Activated CD8-positive, alpha-beta memory T cell treated with anti-CD3 and anti-CD28 coated beads, Interleukin-2, amount 50 U/mL, for 1 hour (primary cell): ENCODE results near the gene PARM1.

ENCODE experiments used
- DNase-seq: peaks from one replicate; pipeline ENCODE4 v3.0.0-alpha.2; 2020; ENCODE audit errors: extremely low read depth

The PARM1 gene

DNA sequence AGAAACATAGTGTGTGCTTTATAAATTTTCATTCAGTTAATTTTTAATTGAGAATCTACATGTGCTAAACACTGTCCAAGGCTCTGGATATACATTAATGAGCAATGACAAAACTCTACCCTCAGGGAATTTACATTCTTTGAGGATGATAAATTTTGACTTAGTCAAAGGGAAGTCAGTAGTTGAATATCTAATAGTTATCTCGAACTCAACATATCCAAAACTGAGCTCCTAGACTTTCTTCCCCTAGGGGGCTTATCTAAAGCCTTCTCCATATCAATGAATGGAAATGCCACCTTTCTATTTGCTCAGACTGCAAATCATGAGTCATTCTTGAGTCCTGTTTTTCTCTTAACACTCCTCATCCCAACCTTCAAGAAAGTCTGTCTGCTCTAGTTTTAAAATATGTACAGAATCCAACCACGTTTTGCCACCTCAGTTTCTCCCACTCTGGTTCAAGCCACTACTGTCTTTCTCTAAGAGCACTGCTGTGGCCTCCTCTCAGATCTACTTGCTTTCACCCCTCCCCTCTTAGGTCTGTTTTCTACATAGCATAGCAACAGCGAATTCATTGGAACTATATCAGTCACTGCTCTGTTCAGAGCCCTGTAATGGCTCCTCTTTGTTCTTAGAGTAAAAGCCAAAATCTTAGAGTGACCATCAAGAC lies 9.5 kb downstream of the PARM1 start:
- no peak for DNase-seq

GRCh38 chr4:74942918-74943253 lies 10.0 kb downstream of the PARM1 start:
- no peak for DNase-seq

DNA sequence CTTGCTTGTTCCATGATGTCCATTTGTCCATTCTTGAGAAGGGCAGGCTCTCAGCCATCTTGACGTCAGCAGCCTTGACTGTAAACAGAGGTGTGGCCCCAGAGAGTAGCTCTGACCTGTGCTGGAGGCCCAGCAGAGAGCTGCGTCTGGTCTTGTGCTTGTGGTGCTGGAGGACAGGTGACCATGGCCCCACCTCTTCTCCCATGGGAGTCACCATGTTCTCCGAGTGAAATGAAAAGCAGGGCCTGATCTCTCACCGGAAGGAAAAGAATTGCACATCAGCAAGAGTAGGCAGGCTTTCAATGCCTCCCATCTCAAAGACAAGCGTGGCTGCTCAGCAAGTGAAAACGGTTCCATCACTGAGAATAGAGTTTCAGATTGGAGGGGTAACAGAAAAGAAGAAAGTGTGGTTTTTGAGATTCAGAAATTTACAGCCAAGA lies 11.5 kb downstream of the PARM1 start:
- no peak for DNase-seq

DNA sequence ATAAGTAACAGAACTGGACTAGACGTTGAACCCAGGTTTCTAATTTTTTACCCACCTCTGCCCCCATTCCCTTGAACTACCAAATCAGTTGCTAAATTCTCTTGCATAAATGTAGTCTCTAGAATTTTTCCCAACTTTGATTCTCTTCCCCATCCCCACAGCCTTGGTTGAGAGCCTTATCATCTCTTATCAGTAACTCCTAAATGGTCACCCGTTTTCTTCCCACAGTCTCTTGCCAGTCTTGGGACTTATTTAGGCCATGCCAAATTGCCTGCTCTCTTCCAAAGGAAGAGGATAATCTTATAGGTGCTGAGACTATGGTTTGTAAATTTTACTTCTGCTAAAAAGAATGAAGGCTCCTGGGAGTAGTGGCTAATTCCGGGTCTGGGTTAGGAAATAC lies 13.3 kb downstream of the PARM1 start:
- DNase-seq, result no peak

- no peak for DNase-seq
These were observed 14.9 kb downstream of the PARM1 start for GRCh38 chr4:74947798-74948197.

GRCh38 chr4:74948236-74948635 lies 15.3 kb downstream of the PARM1 start:
- no peak for DNase-seq

DNA sequence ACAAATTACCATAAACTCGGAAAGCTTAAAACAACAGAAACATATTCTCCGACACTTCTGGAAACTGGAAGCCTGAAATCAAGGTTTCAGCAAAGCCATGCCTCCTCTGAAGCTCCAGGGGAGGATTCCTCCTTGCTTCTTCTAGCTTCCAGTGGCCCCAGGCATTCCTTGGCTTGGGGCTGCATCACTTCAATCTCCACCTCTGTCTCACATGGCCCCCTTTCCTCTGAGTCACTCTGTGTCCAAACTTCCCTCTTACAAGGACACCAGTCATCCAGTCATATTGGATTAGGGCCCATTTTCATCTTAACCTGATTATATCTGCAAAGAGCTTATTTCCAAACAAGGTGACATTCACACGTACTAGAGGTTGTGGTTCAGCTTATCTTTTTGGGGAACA lies 17.3 kb downstream of the PARM1 start:
- DNase-seq, result no peak

GRCh38 chr4:74950882-74951281 lies 18.0 kb downstream of the PARM1 start:
- no peak for DNase-seq

DNA sequence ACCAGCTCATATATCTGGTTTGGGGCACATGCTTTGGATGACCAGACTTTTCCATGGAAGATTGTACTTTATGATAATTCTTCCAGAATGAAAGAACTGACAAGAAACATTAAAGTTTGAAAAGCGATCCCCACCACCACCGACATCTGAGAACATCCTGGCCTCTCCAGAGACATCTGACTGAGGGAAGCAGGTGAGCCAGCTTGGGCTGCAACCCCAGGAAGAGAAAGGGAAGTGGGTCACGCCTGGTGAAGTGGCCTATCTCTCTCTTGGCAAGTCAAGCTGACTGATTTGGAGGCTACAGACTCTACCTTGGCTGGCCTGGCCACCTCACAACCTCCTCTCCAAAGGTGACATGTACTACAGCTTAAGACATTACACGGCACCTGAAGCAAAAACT lies 20.7 kb downstream of the PARM1 start:
- no peak for DNase-seq

DNA sequence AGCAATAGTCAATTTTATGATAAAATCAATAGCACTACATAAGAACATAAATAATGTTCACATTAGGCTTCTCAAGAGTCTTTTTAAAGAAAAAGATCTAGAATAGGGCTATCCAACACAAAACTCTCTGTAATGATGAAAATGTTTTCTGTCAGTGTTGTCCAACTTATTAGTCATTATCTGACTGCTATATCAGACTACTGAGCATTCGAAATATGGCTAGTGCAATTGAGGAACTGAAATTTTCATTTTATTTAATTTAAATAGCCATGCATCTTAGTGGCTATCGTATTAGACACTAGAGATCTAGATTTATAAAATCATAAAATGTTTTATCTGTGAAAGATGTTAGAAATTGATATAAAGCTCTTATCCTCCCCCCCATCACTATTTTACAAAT lies 26.0 kb downstream of the PARM1 start:
- DNase-seq, result no peak

DNA sequence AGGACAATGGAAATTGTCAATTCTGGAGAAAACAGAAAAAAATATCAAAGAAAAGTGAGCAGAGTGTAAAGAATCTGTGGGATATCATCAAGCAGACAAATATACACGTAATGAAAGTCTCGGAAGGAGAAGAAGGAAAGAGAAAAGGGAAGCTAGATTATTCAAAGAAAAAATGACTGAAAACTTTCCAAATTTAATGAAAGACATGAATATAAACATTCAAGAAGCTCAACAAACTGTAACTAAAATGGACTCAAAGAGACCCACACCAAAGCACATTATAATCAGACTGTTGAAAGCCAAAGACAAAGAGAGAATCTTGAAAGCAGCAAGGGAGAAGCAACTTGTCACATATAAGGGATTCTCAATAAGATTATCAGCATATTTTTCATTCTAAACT lies 28.3 kb downstream of the PARM1 start:
- no peak for DNase-seq

DNA sequence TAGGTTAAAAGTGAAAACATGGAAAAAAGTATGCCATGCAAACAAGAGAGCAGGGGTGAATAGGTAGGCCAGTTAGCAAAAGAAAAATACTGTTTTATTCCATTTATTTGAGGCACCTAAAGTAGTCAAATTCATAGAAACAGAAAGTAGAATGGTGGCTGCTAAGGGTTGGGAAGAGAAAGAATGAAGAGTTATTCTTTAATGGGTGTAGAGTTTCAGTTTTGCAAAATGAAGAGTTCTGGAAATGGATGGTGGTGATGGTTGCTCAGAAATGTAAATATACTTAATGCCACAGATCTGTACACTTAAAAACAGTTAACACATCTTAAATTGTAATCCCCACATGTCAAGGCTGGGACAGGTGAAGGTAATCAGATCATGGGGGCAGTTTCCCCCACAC lies 29.7 kb downstream of the PARM1 start:
- DNase-seq, result no peak

- DNase-seq, result no peak
These were observed 31.4 kb downstream of the PARM1 start for GRCh38 chr4:74964311-74964710.

DNA sequence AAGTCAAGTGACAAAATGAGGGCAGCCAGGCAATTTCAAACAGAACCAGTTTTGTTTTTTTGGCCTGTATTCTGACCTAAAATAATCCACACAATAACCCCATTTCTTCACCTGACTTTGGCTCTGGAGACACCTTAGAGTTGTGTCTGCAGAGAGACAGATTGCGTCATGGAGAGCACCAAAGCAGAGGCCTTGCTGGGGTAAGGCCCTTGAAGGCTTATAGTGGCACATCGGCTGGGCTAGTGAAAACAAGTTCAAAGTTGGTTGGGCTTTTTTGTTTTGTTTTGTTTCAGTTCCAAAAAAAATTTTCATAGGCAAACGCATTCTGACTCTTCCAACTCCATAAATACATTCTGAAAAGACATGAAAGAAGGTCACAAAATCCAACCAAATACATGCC lies 34.4 kb downstream of the PARM1 start:
- DNase-seq, result no peak

GRCh38 chr4:74968456-74969164 lies 35.7 kb downstream of the PARM1 start:
- no peak for DNase-seq

DNA sequence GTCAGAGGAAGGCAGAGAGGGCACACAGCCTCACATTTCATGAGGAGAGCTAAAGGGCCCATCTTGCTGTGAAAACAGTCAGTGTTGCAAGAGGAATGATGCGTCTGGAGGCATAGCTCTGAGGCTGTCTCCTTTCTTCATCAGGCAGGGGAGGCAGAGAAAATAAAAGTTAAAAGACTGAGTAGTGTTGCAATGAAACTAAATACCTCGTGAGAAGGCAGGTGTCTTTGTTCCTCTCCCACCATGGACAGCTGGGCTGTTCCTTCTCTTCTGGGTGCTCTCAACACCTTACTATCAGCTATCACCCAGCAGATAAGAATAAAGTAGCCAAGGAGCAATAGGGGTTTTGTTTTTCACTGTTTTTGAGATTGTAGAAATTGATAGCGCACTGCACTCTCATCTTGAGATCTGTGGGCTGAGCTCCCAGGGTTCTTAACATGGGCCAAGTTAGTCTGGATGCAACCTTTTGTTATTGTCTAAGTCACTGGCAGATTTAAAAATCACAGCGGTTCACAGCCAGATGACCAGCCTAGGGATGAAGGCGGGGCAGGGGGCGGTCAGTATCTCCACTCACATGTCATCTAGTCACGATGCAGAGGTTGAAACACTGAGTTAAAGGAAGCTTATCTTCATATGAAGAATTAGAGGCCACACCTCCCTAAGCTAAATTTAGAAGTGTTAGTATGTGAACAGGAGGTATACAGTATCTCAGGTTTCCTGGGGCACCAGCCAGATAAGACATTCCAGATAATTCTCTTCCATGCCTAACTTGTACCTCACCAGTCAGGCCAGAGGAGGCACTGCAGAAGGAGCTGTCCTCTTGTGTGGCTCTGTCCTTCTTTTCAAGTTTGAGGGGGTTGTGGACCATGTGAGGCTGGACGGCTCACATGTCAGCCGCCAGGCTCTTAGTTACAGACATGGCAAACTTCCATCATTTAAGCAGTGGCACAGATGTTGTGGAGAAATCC lies 36.9 kb downstream of the PARM1 start:
- no peak for DNase-seq

- no peak for DNase-seq
These were observed 37.7 kb downstream of the PARM1 start for GRCh38 chr4:74970577-74970976.

DNA sequence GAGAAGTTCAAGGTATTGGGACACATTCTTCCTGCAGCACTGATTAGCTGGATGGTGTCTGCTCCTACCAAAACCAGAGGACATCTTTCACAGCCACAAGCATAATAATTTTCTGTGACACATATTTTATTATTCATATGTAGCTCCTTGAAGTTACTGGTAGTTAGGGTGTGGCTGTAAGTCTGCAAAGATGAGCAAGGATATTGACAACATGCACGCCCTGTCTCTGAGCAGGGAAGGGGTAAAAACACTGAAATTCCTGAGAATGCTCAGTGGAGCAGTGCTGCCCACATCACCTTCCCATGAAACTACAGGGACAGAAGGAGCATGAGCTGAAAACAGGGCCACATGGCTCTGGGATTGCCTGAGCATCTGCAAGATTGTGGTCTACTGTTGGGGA lies 38.9 kb downstream of the PARM1 start:
- no peak for DNase-seq

GRCh38 chr4:74975082-74975481 lies 42.2 kb downstream of the PARM1 start:
- no peak for DNase-seq

- no peak for DNase-seq
These were observed 43.2 kb downstream of the PARM1 start for GRCh38 chr4:74975848-74976824.

DNA sequence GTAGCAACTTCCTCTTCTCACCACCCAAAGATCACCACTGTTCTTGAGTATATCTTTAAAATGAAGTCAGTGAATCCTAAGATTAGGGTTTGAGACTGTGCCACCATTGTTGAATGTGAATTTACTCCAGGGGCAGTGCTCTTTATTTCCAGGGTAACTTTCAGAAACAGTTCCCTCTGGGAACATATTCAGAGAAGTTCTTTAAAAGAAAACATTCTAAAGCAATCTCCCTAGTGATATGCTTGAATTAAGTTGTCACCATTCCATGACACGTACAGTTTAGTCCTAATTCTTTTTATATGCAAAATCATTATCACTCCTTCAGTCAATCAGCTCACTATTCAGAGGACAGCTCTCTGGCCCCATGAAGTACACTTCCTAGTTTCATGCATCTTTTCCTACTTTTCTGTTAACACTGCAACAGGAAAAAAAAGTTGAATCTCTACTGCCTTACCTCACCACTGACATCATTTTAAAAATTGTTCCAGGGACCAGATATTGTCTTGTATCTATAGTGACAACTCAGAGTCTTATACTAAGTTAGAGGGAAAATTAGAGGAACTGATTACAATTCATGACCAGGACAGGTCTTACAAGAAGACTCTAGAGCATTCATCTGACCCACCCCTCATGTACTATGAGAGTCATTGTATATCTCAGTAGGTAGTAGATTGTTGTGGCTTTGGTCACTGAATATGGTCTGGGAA lies 49.8 kb downstream of the PARM1 start:
- no peak for DNase-seq
